ENCODE measurements around the gene FOXC1. TPM values are rescaled to one million over a fixed set of nuclear protein-coding genes. Genes with fewer than 3 reads are reported as not detected.

FOXC1 gene
- total and polyA plus RNA-seq, 7 experiments from 2014 or later: not detected

DNA sequence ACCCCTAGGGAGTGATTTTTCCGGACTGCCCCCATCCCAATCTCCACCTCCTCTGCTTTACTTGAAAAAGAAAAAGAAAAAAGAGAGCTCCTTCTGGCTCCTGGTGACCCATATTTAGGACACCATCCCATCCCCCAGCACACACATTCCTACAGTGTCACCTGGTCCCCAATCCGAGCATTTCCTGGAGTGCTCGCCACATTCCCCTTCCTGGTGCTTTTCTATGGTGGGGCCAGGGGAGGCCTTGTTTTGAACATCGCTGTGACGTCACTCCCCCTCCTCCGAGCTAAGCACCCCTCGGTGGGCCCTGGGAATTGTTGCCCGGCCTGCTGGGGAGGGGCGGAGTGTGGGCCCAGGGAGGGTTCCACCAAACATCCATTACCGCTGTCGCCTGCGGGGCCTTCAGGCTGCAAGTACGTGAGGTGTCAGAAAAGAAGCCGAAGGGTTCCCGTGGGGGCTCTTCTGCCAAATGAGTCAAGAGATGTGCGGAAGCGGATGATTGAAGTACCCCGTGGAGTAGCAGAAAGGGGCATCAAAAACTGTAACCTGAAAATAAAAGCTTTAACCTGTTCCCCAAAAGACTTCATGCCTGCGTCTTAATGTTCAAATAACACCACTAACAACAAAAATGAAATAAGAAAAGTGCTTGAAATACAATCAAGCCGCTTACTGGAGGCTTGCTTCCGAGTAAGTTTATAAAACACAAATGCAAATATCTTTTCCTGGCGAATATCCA is 2.8 kb upstream of the FOXC1 start:
- Mint-ChIP-seq H3K4me1 (peaks cover 26 to 46% (median 42%) of the 10 kb centered on the region in 7 donors), H3K27ac (peak overlapping the region in 2 of 9 donors; percentile 48 to 71), H3K9me3 (peaks cover 0 to 3% (median 0%) of the 10 kb centered on the region in 11 donors), H3K36me3 (no peaks in the 10 kb centered on the region), H3K4me3 (peak overlapping the region; percentile 21 to 78 (median 60)), H3K27me3 (peaks cover 59 to 70% (median 63%) of the 10 kb centered on the region in 5 donors)
- Histone ChIP-seq H3K27me3 (ENCODE audit: control insufficient read depth in 2 of 2, insufficient read depth in 2 of 2, low read length in 2 of 2) (peaks cover 8 to 25% of the 10 kb centered on the region in 2 donors), H3K4me1 (ENCODE audit: control insufficient read depth in 2 of 2, insufficient read depth in 2 of 2, low read length in 2 of 2) (peaks cover 15 to 35% of the 10 kb centered on the region in 2 donors), H3K36me3 (ENCODE audit: control insufficient read depth in 2 of 3, insufficient read depth in 3 of 3, low read length in 3 of 3) (no peaks in the 10 kb centered on the region), H3K9me3 (ENCODE audit: control insufficient read depth in 2 of 3, low read length in 3 of 3) (no peaks in the 10 kb centered on the region), H3K4me3 (ENCODE audit: low read length) (no peak overlapping the region), H3K27ac (ENCODE audit: low read depth, low read length) (no peak overlapping the region)
- DNase-seq (no peak), ATAC-seq (no peak)
- ChIA-PET CTCF (interaction anchor here (0.6 to 4.1 kb wide), 7 partner anchors 10 to 1157 kb away, joined by 3 to 14 read pairs (median 7); no protein-coding TSS in a partner anchor), POLR2A (interaction anchor here (0.8 to 0.9 kb wide), 2 partner anchors 45 to 1027 kb away, joined by 3 read pairs; no protein-coding TSS in a partner anchor)
- intact Hi-C loops (cut with micrococcal nuclease): loop anchor here (2.0 to 10.0 kb wide), 3 partner anchors 226 to 1458 kb away; partner anchors contain the start of genes GMDS (in 1 of the 2) and RIPK1 (in 1 of the 2)

DNA sequence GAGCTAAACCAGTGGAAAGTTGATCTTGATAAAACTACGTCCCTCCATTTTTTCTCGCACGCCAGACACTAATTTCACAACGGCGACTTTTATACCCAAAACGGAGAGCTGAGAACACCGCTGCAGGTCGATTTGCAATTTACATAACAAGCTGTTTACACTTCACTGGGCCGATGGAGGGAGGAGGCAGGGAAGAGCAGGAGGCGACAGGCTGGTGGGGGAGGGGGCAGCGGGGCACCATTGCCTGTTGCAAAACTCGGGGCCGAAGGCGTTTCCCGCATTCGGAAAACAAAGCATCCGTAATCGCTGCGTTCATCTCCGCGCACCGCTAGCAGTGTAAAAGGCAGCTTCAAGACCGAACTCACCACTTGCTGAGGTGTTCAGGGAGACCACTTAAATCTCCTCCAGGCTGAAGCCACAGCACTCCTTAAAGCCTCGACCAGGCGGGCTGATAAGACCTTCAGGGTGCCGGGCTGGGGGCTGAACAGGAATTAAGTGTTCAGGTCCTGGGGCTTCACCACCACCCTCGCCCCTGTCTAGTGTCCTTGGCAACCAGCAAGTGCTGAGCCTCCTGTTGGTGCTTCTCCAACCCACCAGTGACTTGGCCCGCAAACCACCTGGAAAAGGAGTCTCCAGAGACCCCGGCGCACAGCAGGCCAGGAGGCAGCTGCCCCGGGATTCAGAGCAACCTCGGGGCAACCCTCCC is 2.0 kb upstream of the FOXC1 start:
- Histone ChIP-seq H3K4me3 (ENCODE audit: low read length) (no peak overlapping the region), H3K27ac (ENCODE audit: low read depth, low read length) (no peak overlapping the region), H3K9me3 (ENCODE audit: control insufficient read depth in 2 of 3, low read length in 3 of 3) (no peaks in the 10 kb centered on the region), H3K4me1 (ENCODE audit: control insufficient read depth in 2 of 2, insufficient read depth in 2 of 2, low read length in 2 of 2) (peaks cover 22 to 35% of the 10 kb centered on the region in 2 donors), H3K36me3 (ENCODE audit: control insufficient read depth in 2 of 3, insufficient read depth in 3 of 3, low read length in 3 of 3) (no peaks in the 10 kb centered on the region), H3K27me3 (ENCODE audit: control insufficient read depth in 2 of 2, insufficient read depth in 2 of 2, low read length in 2 of 2) (peaks cover 13 to 28% of the 10 kb centered on the region in 2 donors)
- Mint-ChIP-seq H3K9me3 (peaks cover 0 to 5% (median 0%) of the 10 kb centered on the region in 11 donors), H3K4me3 (peak overlapping the region; percentile 52 to 79 (median 69)), H3K4me1 (peaks cover 30 to 53% (median 48%) of the 10 kb centered on the region in 7 donors), H3K36me3 (no peaks in the 10 kb centered on the region), H3K27me3 (peaks cover 59 to 70% (median 63%) of the 10 kb centered on the region in 5 donors), H3K27ac (peak overlapping the region in 2 of 9 donors; percentile 48 to 71)
- DNase-seq (no peak), ATAC-seq (no peak)
- intact Hi-C loops (cut with micrococcal nuclease): loop anchor here (2.0 to 10.0 kb wide), 3 partner anchors 227 to 1457 kb away; partner anchors contain the start of genes GMDS (in 1 of the 2) and RIPK1 (in 1 of the 2)
- ChIA-PET POLR2A (interaction anchor here (0.8 kb wide), 2 partner anchors 18 to 45 kb away, joined by 3 read pairs; no protein-coding TSS in a partner anchor), CTCF (interaction anchor here (0.6 to 4.1 kb wide), 6 partner anchors 11 to 1028 kb away, joined by 3 to 14 read pairs (median 6); no protein-coding TSS in a partner anchor)

DNA sequence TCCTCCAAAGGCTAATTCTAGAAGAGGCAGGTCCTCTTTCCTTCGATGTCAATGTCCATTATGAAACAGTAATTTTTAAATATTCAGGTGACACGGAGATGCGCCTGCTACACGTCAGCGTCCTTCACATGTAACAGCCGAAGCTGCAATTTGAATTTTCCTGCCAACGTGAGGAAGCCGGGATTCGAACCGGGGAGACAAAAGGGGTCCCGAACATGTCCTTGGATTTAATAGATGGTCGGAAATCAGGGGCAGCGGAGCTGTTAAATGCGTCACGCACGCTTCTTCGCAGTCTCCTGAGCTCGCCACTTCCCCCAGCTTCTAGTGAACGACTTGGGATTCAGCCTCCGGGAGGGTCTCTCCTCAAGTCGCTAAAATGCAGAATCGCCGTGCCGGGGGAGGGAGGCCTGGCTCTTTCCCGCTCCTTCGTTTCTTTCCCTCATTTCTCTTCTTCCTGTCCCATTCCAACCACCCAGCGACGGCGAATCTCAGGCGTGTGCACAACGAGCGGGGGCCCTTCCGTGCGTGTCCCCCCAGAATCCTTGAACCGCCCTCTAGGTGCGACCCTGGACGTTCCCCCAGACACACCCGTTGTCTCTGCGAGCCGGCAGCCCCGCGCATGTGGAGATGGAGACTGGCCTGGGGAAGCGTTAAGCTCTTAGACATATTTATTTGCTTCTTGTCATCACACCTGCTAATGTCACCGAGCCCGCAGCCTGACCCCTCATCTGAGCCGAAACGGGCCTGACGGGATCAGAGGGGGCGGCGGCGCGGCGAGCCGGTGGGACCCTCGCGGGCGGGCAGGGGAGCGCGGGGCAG is 1.3 kb upstream of the FOXC1 start:
- Mint-ChIP-seq H3K9me3 (peaks cover 0 to 5% (median 0%) of the 10 kb centered on the region in 11 donors), H3K27ac (peak overlapping the region in 1 of 9 donors; percentile 84), H3K4me3 (peak overlapping the region; percentile 44 to 79 (median 68)), H3K4me1 (peaks cover 33 to 61% (median 52%) of the 10 kb centered on the region in 7 donors), H3K27me3 (peaks cover 59 to 70% (median 64%) of the 10 kb centered on the region in 5 donors), H3K36me3 (no peaks in the 10 kb centered on the region)
- no peaks in the 10 kb centered on the region for H3K36me3 ChIP-seq (ENCODE audit: control insufficient read depth in 2 of 3, insufficient read depth in 3 of 3, low read length in 3 of 3)
- H3K4me3 ChIP-seq (ENCODE audit: low read length): no peak overlapping the region
- ChIA-PET CTCF (interaction anchor here (1.4 to 4.1 kb wide), 2 partner anchors 11 to 1026 kb away, joined by 8 to 14 read pairs; no protein-coding TSS in a partner anchor), POLR2A (interaction anchor here (0.8 kb wide), 1 partner anchor 17 kb away, joined by 3 read pairs; no protein-coding TSS in a partner anchor)
- no peak overlapping the region for H3K27ac ChIP-seq (ENCODE audit: low read depth, low read length)
- no peaks in the 10 kb centered on the region for H3K9me3 ChIP-seq (ENCODE audit: control insufficient read depth in 2 of 3, low read length in 3 of 3)
- H3K4me1 ChIP-seq (ENCODE audit: control insufficient read depth in 2 of 2, insufficient read depth in 2 of 2, low read length in 2 of 2): peaks cover 22 to 35% of the 10 kb centered on the region in 2 donors
- H3K27me3 ChIP-seq (ENCODE audit: control insufficient read depth in 2 of 2, insufficient read depth in 2 of 2, low read length in 2 of 2): peaks cover 20 to 35% of the 10 kb centered on the region in 2 donors
- DNase-seq (no peak), ATAC-seq (no peak)
- intact Hi-C loops (cut with micrococcal nuclease): loop anchor here (5.0 to 10.0 kb wide), 2 partner anchors 639 to 1456 kb away; partner anchors contain the start of genes GMDS (in 1 of the 2) and RIPK1 (in 1 of the 2)

DNA sequence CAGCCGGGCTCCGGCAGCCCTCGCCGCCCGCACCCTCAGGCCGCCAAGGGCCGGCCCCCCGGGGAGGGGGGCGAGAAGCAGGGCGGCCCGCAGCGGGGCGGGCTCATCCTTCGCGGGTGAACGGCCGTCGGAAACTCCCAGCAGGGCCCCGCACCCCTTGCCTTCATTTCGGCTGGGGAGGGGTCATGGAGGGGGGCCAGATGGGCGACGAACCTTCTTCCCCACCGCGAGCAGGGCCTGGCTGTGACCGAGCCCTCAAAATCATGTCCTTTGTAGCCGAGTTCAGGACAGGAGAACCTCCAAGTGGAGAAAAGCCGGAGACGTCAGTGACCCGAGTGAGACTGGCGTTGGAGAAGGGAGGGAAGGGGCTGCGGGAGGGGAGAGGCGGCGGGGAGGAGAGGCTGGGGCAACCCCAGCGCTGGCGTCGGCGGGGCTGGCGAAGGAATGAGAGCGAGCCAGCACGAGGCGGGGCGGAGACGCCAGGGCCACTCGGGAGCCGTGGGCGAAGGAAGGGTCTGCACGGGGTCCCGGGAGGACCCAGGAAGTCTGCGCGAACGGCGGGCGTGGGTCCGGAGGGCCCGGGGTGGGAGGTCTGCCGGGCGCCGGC is 571 bp upstream of the FOXC1 start:
- H3K9me3 Mint-ChIP-seq: peaks cover 0 to 5% (median 0%) of the 10 kb centered on the region in 11 donors
- no peaks in the 10 kb centered on the region for H3K36me3 Mint-ChIP-seq
- no peak overlapping the region for H3K27ac ChIP-seq (ENCODE audit: low read depth, low read length)
- peaks cover 22 to 34% of the 10 kb centered on the region in 2 donors for H3K4me1 ChIP-seq (ENCODE audit: control insufficient read depth in 2 of 2, insufficient read depth in 2 of 2, low read length in 2 of 2)
- H3K9me3 ChIP-seq (ENCODE audit: control insufficient read depth in 2 of 3, low read length in 3 of 3): no peaks in the 10 kb centered on the region
- ChIA-PET POLR2A (no interaction called here), CTCF (no interaction called here)
- peaks cover 20 to 35% of the 10 kb centered on the region in 2 donors for H3K27me3 ChIP-seq (ENCODE audit: control insufficient read depth in 2 of 2, insufficient read depth in 2 of 2, low read length in 2 of 2)
- ATAC-seq (no peak), DNase-seq (no peak)
- H3K27ac Mint-ChIP-seq: peak overlapping the region in 1 of 9 donors; percentile 42
- no peaks in the 10 kb centered on the region for H3K36me3 ChIP-seq (ENCODE audit: control insufficient read depth in 2 of 3, insufficient read depth in 3 of 3, low read length in 3 of 3)
- H3K4me3 Mint-ChIP-seq: peak overlapping the region; percentile 52 to 78 (median 72)
- H3K27me3 Mint-ChIP-seq: peaks cover 55 to 67% (median 62%) of the 10 kb centered on the region in 5 donors
- intact Hi-C loops (cut with micrococcal nuclease): loop anchor here (5.0 to 10.0 kb wide), 2 partner anchors 638 to 1456 kb away; partner anchors contain the start of genes GMDS (in 1 of the 2) and RIPK1 (in 1 of the 2)
- H3K4me3 ChIP-seq (ENCODE audit: low read length): no peak overlapping the region
- peaks cover 35 to 65% (median 55%) of the 10 kb centered on the region in 7 donors for H3K4me1 Mint-ChIP-seq

DNA sequence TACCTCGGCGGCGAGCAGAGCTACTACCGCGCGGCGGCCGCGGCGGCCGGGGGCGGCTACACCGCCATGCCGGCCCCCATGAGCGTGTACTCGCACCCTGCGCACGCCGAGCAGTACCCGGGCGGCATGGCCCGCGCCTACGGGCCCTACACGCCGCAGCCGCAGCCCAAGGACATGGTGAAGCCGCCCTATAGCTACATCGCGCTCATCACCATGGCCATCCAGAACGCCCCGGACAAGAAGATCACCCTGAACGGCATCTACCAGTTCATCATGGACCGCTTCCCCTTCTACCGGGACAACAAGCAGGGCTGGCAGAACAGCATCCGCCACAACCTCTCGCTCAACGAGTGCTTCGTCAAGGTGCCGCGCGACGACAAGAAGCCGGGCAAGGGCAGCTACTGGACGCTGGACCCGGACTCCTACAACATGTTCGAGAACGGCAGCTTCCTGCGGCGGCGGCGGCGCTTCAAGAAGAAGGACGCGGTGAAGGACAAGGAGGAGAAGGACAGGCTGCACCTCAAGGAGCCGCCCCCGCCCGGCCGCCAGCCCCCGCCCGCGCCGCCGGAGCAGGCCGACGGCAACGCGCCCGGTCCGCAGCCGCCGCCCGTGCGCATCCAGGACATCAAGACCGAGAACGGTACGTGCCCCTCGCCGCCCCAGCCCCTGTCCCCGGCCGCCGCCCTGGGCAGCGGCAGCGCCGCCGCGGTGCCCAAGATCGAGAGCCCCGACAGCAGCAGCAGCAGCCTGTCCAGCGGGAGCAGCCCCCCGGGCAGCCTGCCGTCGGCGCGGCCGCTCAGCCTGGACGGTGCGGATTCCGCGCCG is 994 bp downstream of the FOXC1 start:
- ChIA-PET CTCF (no interaction called here), POLR2A (no interaction called here)
- no peaks in the 10 kb centered on the region for H3K9me3 ChIP-seq (ENCODE audit: control insufficient read depth in 2 of 3, low read length in 3 of 3)
- Mint-ChIP-seq H3K9me3 (peaks cover 0 to 5% (median 0%) of the 10 kb centered on the region in 11 donors), H3K4me3 (peak overlapping the region; percentile 75 to 88 (median 82)), H3K27ac (peak overlapping the region in 1 of 9 donors; percentile 58), H3K4me1 (peaks cover 32 to 60% (median 50%) of the 10 kb centered on the region in 7 donors), H3K27me3 (peaks cover 55 to 66% (median 60%) of the 10 kb centered on the region in 5 donors), H3K36me3 (no peaks in the 10 kb centered on the region)
- H3K4me3 ChIP-seq (ENCODE audit: low read length): peak overlapping the region; percentile 26
- DNase-seq: peak in 3 of 9 donors; percentile 20 to 35 (median 33)
- H3K27me3 ChIP-seq (ENCODE audit: control insufficient read depth in 2 of 2, insufficient read depth in 2 of 2, low read length in 2 of 2): peaks cover 20 to 33% of the 10 kb centered on the region in 2 donors
- intact Hi-C loops (cut with micrococcal nuclease): loop anchor here in 1 of 2 donors (5.0 kb wide), 1 partner anchor 298 kb away; the partner anchor contains the start of gene FOXQ1
- peaks cover 19% of the 10 kb centered on the region in 2 donors for H3K4me1 ChIP-seq (ENCODE audit: control insufficient read depth in 2 of 2, insufficient read depth in 2 of 2, low read length in 2 of 2)
- H3K36me3 ChIP-seq (ENCODE audit: control insufficient read depth in 2 of 3, insufficient read depth in 3 of 3, low read length in 3 of 3): no peaks in the 10 kb centered on the region
- H3K27ac ChIP-seq (ENCODE audit: low read depth, low read length): no peak overlapping the region
- ATAC-seq: peak; percentile 17
